IMR-90 (cell line): Measurements from ENCODE around the gene OARD1. TPM values are rescaled to one million over a fixed set of nuclear protein-coding genes. Genes with fewer than 3 reads are reported as not detected.

Experiments used
- ATAC-seq: fragments of 200-7000 bp; cut with Tn5 transposase; 2 replicates; pipeline ENCODE4 v1.9.1; 2020; ENCODE audit warnings: low read depth, mild to moderate bottlenecking, moderate library complexity
- BruUV-seq: library from RNA; stranded (reverse); fragments of 400-500 nt; replicated peaks from 2 replicates; lab custom pipeline; 2021; lab: Mats Ljungman, UMichigan
- CTCF ChIA-PET: fragments of 300-600 bp; formaldehyde crosslinking; extraction: SDS; loops from one replicate; lab custom pipeline; 2021; ENCODE audit warnings: antibody characterized with exemption; lab: Yijun Ruan, JAX
- POLR2A ChIA-PET: fragments of 300-600 bp; sonication (Branson Sonifier 250); formaldehyde crosslinking; loops from one replicate; lab custom pipeline; 2022; ENCODE audit warnings: antibody characterized with exemption; ENCODE audit not compliant: unreplicated experiment; lab: Charles Lee
- DNase-seq: peaks from one replicate; pipeline ENCODE4 v3.0.0; 2013
- H2AFZ ChIP-seq: replicated peaks from 2 replicates; pipeline ENCODE3; 2013; ENCODE audit warnings: low read length, mild to moderate bottlenecking; ENCODE audit not compliant: poor library complexity
- H2AK5ac ChIP-seq: 2 replicates; pipeline ENCODE4 v1.6.1; 2013; ENCODE audit warnings: low read depth, low read length, inconsistent platforms
- H2AK9ac ChIP-seq: replicated peaks from 2 replicates; pipeline ENCODE3; 2013; ENCODE audit warnings: mild to moderate bottlenecking, low read depth, low read length, moderate library complexity; ENCODE audit not compliant: poor library complexity
- H2BK120ac ChIP-seq: 2 replicates; pipeline ENCODE4 v1.6.1; 2013; ENCODE audit warnings: low read depth, low read length, inconsistent platforms
- H2BK15ac ChIP-seq: 3 replicates; pipeline ENCODE4 v1.6.1; 2013; ENCODE audit warnings: low read depth, low read length, inconsistent platforms
- H2BK20ac ChIP-seq: 2 replicates; pipeline ENCODE4 v1.6.1; 2013; ENCODE audit warnings: low read depth, mild to moderate bottlenecking, inconsistent platforms, low read length, moderate library complexity
- H2BK5ac ChIP-seq: 2 replicates; pipeline ENCODE4 v1.6.1; 2013; ENCODE audit warnings: mild to moderate bottlenecking, low read depth, low read length, inconsistent platforms; ENCODE audit not compliant: poor library complexity, severe bottlenecking
- H3K14ac ChIP-seq: replicated peaks from 2 replicates; pipeline ENCODE4 v1.6.1; 2013; ENCODE audit warnings: low read depth, low read length, inconsistent platforms
- H3K18ac ChIP-seq: 2 replicates; pipeline ENCODE4 v1.6.1; 2013; ENCODE audit warnings: low read depth, low read length, control low read depth
- H3K23ac ChIP-seq: 2 replicates; pipeline ENCODE4 v1.6.1; 2013; ENCODE audit warnings: low read depth, low read length, inconsistent platforms
- H3K27ac ChIP-seq: 2 replicates; pipeline ENCODE4 v1.5.1; 2013; ENCODE audit warnings: mild to moderate bottlenecking, control low read depth, low read length; ENCODE audit not compliant: insufficient read depth
- H3K27me3 ChIP-seq: 2 replicates; pipeline ENCODE4 v1.6.1; 2013; ENCODE audit warnings: low read length; ENCODE audit not compliant: control insufficient read depth, insufficient read depth
- H3K36me3 ChIP-seq: 2 replicates; pipeline ENCODE4 v1.6.1; 2013; ENCODE audit warnings: low read length, mixed read lengths; ENCODE audit not compliant: control insufficient read depth, insufficient read depth
- H3K4ac ChIP-seq: 2 replicates; pipeline ENCODE4 v1.6.1; 2013; ENCODE audit warnings: low read depth, low read length, inconsistent platforms
- H3K4me1 ChIP-seq: 2 replicates; pipeline ENCODE4 v1.6.1; 2013; ENCODE audit warnings: low read length, mixed read lengths; ENCODE audit not compliant: control insufficient read depth, insufficient read depth
- H3K4me2 ChIP-seq: 2 replicates; pipeline ENCODE4 v1.6.1; 2013; ENCODE audit warnings: low read depth, mild to moderate bottlenecking, control low read depth, low read length, moderate library complexity
- H3K4me3 ChIP-seq: 2 replicates; pipeline ENCODE4 v1.5.1; 2013; ENCODE audit warnings: low read depth, mild to moderate bottlenecking, control low read depth, low read length, moderate library complexity; ENCODE audit not compliant: insufficient read depth
- H3K56ac ChIP-seq: 2 replicates; pipeline ENCODE4 v1.6.1; 2013; ENCODE audit warnings: low read length, inconsistent platforms; ENCODE audit not compliant: insufficient read depth; ENCODE audit errors: extremely low read depth
- H3K79me1 ChIP-seq, 2 experiments: 2 replicates each; pipeline ENCODE4 v1.6.1; 2013; ENCODE audit warnings: low read length in 2 of 2, inconsistent platforms in 1 of 2, low read depth in 1 of 2
- H3K9ac ChIP-seq: 2 replicates; pipeline ENCODE4 v1.6.1; 2013; ENCODE audit warnings: low read depth, low read length, control low read depth
- H3K9me1 ChIP-seq: 2 replicates; pipeline ENCODE4 v1.6.1; 2013; ENCODE audit warnings: low read length, inconsistent platforms; ENCODE audit not compliant: insufficient read depth
- H3K9me3 ChIP-seq: 2 replicates; pipeline ENCODE4 v1.6.1; 2013; ENCODE audit warnings: low read length; ENCODE audit not compliant: control insufficient read depth, insufficient read depth
- H4K20me1 ChIP-seq: 2 replicates; pipeline ENCODE4 v1.6.1; 2013; ENCODE audit warnings: low read length, inconsistent platforms; ENCODE audit not compliant: insufficient read depth
- H4K5ac ChIP-seq: 2 replicates; pipeline ENCODE4 v1.6.1; 2013; ENCODE audit warnings: mild to moderate bottlenecking, low read depth, low read length, control low read depth
- H4K8ac ChIP-seq, 2 experiments: 2 replicates each; pipeline ENCODE4 v1.6.1; 2013; ENCODE audit warnings: low read depth in 2 of 2, low read length in 2 of 2, control low read depth in 1 of 2, inconsistent platforms in 1 of 2
- H4K91ac ChIP-seq: 2 replicates; pipeline ENCODE4 v1.6.1; 2013; ENCODE audit warnings: low read depth, low read length, inconsistent platforms; ENCODE audit not compliant: insufficient read depth
- BHLHE40 ChIP-seq: fragments of 150-350 bp; IDR thresholded peaks from 2 replicates; pipeline ENCODE4 v1.6.1; 2016; ENCODE audit warnings: mild to moderate bottlenecking, low read depth, low read length
- CEBPB ChIP-seq: IDR thresholded peaks from 2 replicates; pipeline ENCODE4 v1.6.1; 2012; ENCODE audit warnings: low read depth, low read length, improper control_type of control experiment
- CHD1 ChIP-seq: IDR thresholded peaks from 2 replicates; pipeline ENCODE4 v1.6.1; 2012; ENCODE audit warnings: low read depth, low read length, improper control_type of control experiment
- CTCF ChIP-seq: conservative IDR thresholded peaks from 2 replicates; pipeline ENCODE4 v1.5.1; 2012; ENCODE audit warnings: mild to moderate bottlenecking, low read depth, low read length, improper control_type of control experiment
- ELK1 ChIP-seq: fragments of 150-350 bp; IDR thresholded peaks from 2 replicates; pipeline ENCODE4 v1.6.1; 2016; ENCODE audit warnings: low read depth, mild to moderate bottlenecking, low read length, moderate library complexity, borderline replicate concordance
- FOS ChIP-seq: fragments of 150-350 bp; IDR thresholded peaks from 2 replicates; pipeline ENCODE4 v1.6.1; 2016; ENCODE audit warnings: low read depth, low read length
- MAZ ChIP-seq: IDR thresholded peaks from 2 replicates; pipeline ENCODE4 v1.6.1; 2012; ENCODE audit warnings: low read depth, mild to moderate bottlenecking, low read length, improper control_type of control experiment, moderate library complexity, borderline replicate concordance
- NFE2L2 ChIP-seq: fragments of 150-350 bp; IDR thresholded peaks from 2 replicates; pipeline ENCODE4 v1.6.1; 2016; ENCODE audit warnings: low read depth, mild to moderate bottlenecking, low read length
- POLR2A ChIP-seq: IDR thresholded peaks from 2 replicates; pipeline ENCODE4 v1.6.1; 2012; ENCODE audit warnings: mild to moderate bottlenecking, low read depth, low read length
- RAD21 ChIP-seq: IDR thresholded peaks from 2 replicates; pipeline ENCODE4 v1.6.1; 2012; ENCODE audit warnings: low read length, improper control_type of control experiment
- RCOR1 ChIP-seq: IDR thresholded peaks from 2 replicates; pipeline ENCODE4 v1.6.1; 2012; ENCODE audit warnings: mild to moderate bottlenecking, low read length, improper control_type of control experiment; ENCODE audit not compliant: insufficient replicate concordance
- SMC3 ChIP-seq: fragments of 150-350 bp; IDR thresholded peaks from 2 replicates; pipeline ENCODE4 v1.6.1; 2016; ENCODE audit warnings: low read depth, mild to moderate bottlenecking, antibody characterized with exemption, low read length, moderate library complexity
- WGBS, 2 experiments: methylation state at CpG; one replicate each; pipeline versions ENCODE4 v1.1.5 to v1.1.7; 2013; ENCODE audit warnings: missing lambda C conversion rate in 2 of 2; ENCODE audit not compliant: insufficient read length in 1 of 2; ENCODE audit errors: extremely low coverage in 2 of 2; 5-methylcytosine and 5-hydroxymethylcytosine counted together
- dilution Hi-C: fragments of 300-500 bp; cut with HindIII; formaldehyde crosslinking; loops from one replicate; pipeline ENCODE4 v1.14.3; 2018; ENCODE audit warnings: low sequenced_read_pairs; ENCODE audit not compliant: unreplicated experiment
- in situ Hi-C: fragments of 300-500 bp; cut with MboI; formaldehyde crosslinking; loops from 3 replicates; pipeline ENCODE4 v1.14.3; 2019; ENCODE audit warnings: low sequenced_read_pairs, inconsistent platforms, mixed read lengths
- intact Hi-C: fragments of 100-400 bp; cut with micrococcal nuclease; formaldehyde crosslinking; loops from 2 replicates; pipeline ENCODE4 v1.10.0; 2022
- polyA plus RNA-seq, 3 experiments: library from polyadenylated mRNA; depleted of rRNA; stranded (reverse); fragments of >200 nt; gene quantifications; 2 replicates each; pipeline ENCODE4 v1.2.3, GENCODE V29; 2012; ENCODE audit warnings: low replicate concordance in 1 of 3
- total RNA-seq: library from RNA; depleted of rRNA; stranded (reverse); fragments of >200 nt; gene quantifications from 2 replicates; pipeline ENCODE4 v1.2.3, GENCODE V29; 2012

OARD1 gene
- total and polyA plus RNA-seq, 2 of the 4 experiments (the other 2 are of a cell fraction) = 2.3 to 5.5 TPM

- no peak overlapping the region for H2AFZ ChIP-seq
- no peak overlapping the region for H2BK20ac ChIP-seq
- no peak overlapping the region for H3K14ac ChIP-seq
- no peak overlapping the region for H4K5ac ChIP-seq
- H3K18ac ChIP-seq = no peak overlapping the region
- intact Hi-C loops (loop anchor here (10.0 kb wide), 1 partner anchor 1677 kb away; no protein-coding TSS in a partner anchor), in situ Hi-C loops (loop anchor here (5.0 to 10.0 kb wide), 2 partner anchors 125 to 467 kb away; no protein-coding TSS in a partner anchor), dilution Hi-C loops (no loop called here)
- no peaks in the 10 kb centered on the region for H3K9me1 ChIP-seq
- no peaks in the 10 kb centered on the region for H3K79me1 ChIP-seq
- H3K4me3 ChIP-seq = no peak overlapping the region
- H2AK5ac ChIP-seq = no peak overlapping the region
- ATAC-seq = peak; percentile 48; the same call in 1 of the 2 replicates
- H3K4me2 ChIP-seq = no peak overlapping the region
- no peak overlapping the region for H3K56ac ChIP-seq
- no peak overlapping the region for H3K4ac ChIP-seq
- no TSS peak for BruUV-seq
- ChIA-PET CTCF (no interaction called here), POLR2A (no interaction called here)
- no peak overlapping the region for H4K91ac ChIP-seq
- no peaks in the 10 kb centered on the region for H3K36me3 ChIP-seq
- WGBS, 2 experiments = 100% methylated on average over 1 of the region's 3 CpGs; no CpG with 5 or more reads in 1 of the 2 experiments
- TF ChIP-seq FOS (no peak), NFE2L2 (no peak), ELK1 (no peak), MAZ (no peak), RCOR1 (no peak), CHD1 (no peak), CEBPB (no peak), RAD21 (peak; percentile 59), CTCF (peak; percentile 51), POLR2A (no peak), SMC3 (peak; percentile 37; the same call in 1 of the 2 replicates), BHLHE40 (no peak)
- DNase-seq = peak; percentile 46
- H3K9ac ChIP-seq = no peak overlapping the region
- H4K20me1 ChIP-seq = no peaks in the 10 kb centered on the region
- no peak overlapping the region for H2BK5ac ChIP-seq
- H3K27me3 ChIP-seq = peaks cover 11% of the 10 kb centered on the region
- H2BK15ac ChIP-seq = no peak overlapping the region
- no peaks in the 10 kb centered on the region for H3K4me1 ChIP-seq
- H2AK9ac ChIP-seq = no peak overlapping the region
- H3K27ac ChIP-seq = no peak overlapping the region
- no peak overlapping the region for H4K8ac ChIP-seq
- H2BK120ac ChIP-seq = no peak overlapping the region
- H3K23ac ChIP-seq = no peak overlapping the region
- H3K9me3 ChIP-seq = peaks cover 2% of the 10 kb centered on the region; the same call in 1 of the 2 replicates
These were observed 50.3 kb downstream of the OARD1 start for GRCh38 chr6:41021832-41022231.
